Neural cell (in vitro differentiated cells): Measurements from ENCODE around the gene TAX1BP3.

Source experiments
- EZH2 ChIP-seq: fragments of 200-600, 300-800 bp; shearing (Covaris generic), sonication (generic); IDR thresholded peaks from 2 replicates; pipeline ENCODE4 v1.6.1; 2014; ENCODE audit warnings: antibody characterized with exemption, low read length, borderline replicate concordance, mild to moderate bottlenecking; ENCODE audit not compliant: insufficient read depth, poor library complexity, severe bottlenecking
- MXI1 ChIP-seq: fragments of 450-650 bp; conservative IDR thresholded peaks from 2 replicates; pipeline ENCODE4 v1.6.1; 2014; ENCODE audit warnings: antibody characterized with exemption, mild to moderate bottlenecking; ENCODE audit not compliant: poor library complexity, severe bottlenecking
- POLR2AphosphoS5 ChIP-seq: IDR thresholded peaks from 2 replicates; pipeline ENCODE4 v1.6.1; 2012
- RAD21 ChIP-seq: fragments of 450-650 bp; conservative IDR thresholded peaks from 2 replicates; pipeline ENCODE4 v1.6.1; 2014; ENCODE audit warnings: antibody characterized with exemption, mild to moderate bottlenecking, moderate library complexity
- SMC3 ChIP-seq: fragments of 450-650 bp; conservative IDR thresholded peaks from 2 replicates; pipeline ENCODE4 v1.6.1; 2014; ENCODE audit warnings: antibody characterized with exemption, mild to moderate bottlenecking, moderate library complexity; ENCODE audit not compliant: poor library complexity
- TAF1 ChIP-seq: IDR thresholded peaks from 2 replicates; pipeline ENCODE4 v1.6.1; 2012; ENCODE audit warnings: low read depth
- TF ChIP-seq, protein P1 (sequence below): fragments of 450-650 bp; IDR thresholded peaks from 2 replicates; pipeline ENCODE4 v1.5.1; 2014; ENCODE audit warnings: antibody characterized with exemption, mild to moderate bottlenecking, moderate library complexity; ENCODE audit not compliant: poor library complexity, severe bottlenecking
- TF ChIP-seq, protein P2 (sequence below): IDR thresholded peaks from 2 replicates; pipeline ENCODE4 v1.6.1; 2012; ENCODE audit warnings: borderline replicate concordance

- TF ChIP-seq, protein P1, sequence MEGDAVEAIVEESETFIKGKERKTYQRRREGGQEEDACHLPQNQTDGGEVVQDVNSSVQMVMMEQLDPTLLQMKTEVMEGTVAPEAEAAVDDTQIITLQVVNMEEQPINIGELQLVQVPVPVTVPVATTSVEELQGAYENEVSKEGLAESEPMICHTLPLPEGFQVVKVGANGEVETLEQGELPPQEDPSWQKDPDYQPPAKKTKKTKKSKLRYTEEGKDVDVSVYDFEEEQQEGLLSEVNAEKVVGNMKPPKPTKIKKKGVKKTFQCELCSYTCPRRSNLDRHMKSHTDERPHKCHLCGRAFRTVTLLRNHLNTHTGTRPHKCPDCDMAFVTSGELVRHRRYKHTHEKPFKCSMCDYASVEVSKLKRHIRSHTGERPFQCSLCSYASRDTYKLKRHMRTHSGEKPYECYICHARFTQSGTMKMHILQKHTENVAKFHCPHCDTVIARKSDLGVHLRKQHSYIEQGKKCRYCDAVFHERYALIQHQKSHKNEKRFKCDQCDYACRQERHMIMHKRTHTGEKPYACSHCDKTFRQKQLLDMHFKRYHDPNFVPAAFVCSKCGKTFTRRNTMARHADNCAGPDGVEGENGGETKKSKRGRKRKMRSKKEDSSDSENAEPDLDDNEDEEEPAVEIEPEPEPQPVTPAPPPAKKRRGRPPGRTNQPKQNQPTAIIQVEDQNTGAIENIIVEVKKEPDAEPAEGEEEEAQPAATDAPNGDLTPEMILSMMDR, result no peak
- TF ChIP-seq RAD21, result no peak
- no peak for TF ChIP-seq POLR2AphosphoS5
- TF ChIP-seq EZH2, result no peak
- TF ChIP-seq, protein P2, sequence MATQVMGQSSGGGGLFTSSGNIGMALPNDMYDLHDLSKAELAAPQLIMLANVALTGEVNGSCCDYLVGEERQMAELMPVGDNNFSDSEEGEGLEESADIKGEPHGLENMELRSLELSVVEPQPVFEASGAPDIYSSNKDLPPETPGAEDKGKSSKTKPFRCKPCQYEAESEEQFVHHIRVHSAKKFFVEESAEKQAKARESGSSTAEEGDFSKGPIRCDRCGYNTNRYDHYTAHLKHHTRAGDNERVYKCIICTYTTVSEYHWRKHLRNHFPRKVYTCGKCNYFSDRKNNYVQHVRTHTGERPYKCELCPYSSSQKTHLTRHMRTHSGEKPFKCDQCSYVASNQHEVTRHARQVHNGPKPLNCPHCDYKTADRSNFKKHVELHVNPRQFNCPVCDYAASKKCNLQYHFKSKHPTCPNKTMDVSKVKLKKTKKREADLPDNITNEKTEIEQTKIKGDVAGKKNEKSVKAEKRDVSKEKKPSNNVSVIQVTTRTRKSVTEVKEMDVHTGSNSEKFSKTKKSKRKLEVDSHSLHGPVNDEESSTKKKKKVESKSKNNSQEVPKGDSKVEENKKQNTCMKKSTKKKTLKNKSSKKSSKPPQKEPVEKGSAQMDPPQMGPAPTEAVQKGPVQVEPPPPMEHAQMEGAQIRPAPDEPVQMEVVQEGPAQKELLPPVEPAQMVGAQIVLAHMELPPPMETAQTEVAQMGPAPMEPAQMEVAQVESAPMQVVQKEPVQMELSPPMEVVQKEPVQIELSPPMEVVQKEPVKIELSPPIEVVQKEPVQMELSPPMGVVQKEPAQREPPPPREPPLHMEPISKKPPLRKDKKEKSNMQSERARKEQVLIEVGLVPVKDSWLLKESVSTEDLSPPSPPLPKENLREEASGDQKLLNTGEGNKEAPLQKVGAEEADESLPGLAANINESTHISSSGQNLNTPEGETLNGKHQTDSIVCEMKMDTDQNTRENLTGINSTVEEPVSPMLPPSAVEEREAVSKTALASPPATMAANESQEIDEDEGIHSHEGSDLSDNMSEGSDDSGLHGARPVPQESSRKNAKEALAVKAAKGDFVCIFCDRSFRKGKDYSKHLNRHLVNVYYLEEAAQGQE, result no peak
- no peak for TF ChIP-seq TAF1
- TF ChIP-seq SMC3, result no peak
- no peak for TF ChIP-seq MXI1
Measured at GRCh38 chr17:3647251-3647650, 21.1 kb downstream of the TAX1BP3 start.
